Measurements from ENCODE around the gene MRPS7.

DNA sequence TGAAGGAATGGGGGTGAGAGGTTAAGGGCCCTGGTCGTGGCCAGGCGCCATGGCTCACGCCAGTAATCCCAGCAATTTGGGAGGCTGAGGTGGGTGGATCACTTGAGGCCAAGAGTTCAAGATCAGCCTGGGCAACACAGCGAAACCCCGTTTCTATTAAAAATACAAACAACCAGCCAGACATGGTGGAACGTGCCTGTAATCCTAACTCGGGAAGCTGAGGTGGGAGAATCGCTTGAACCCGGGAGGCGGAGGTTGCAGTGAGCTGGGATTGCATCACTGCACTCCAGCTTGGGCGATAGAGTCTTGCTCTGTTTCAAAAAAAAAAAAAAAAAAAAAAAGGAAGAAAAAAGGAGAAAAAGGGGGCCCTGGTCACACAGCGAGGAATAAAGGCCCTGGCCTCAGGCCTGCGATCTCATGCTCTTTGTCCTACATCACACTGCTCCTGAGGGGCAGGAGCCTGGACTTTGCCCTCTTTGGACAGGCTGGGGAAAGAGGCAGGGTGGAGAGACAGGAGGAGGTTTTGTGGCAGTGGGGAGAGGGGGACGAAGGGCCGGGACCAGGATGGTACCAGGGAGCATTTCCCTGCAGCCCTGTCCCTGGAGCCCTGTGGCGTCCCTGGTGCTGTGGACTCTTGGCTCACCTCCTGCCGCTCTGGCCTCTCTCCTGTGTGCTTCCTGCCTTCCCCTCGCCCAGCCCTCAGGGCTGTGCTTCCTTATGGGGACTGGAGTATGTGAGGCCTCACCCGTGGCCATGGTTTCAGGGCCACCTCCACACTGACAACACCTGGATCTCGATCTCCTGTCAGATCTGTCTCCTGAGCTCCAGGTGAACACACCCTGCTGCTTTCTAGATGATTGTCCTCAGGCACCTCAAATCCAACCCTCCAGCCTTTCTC lies 47.3 kb downstream of the MRPS7 start:
- TF ChIP-seq, protein P1, sequence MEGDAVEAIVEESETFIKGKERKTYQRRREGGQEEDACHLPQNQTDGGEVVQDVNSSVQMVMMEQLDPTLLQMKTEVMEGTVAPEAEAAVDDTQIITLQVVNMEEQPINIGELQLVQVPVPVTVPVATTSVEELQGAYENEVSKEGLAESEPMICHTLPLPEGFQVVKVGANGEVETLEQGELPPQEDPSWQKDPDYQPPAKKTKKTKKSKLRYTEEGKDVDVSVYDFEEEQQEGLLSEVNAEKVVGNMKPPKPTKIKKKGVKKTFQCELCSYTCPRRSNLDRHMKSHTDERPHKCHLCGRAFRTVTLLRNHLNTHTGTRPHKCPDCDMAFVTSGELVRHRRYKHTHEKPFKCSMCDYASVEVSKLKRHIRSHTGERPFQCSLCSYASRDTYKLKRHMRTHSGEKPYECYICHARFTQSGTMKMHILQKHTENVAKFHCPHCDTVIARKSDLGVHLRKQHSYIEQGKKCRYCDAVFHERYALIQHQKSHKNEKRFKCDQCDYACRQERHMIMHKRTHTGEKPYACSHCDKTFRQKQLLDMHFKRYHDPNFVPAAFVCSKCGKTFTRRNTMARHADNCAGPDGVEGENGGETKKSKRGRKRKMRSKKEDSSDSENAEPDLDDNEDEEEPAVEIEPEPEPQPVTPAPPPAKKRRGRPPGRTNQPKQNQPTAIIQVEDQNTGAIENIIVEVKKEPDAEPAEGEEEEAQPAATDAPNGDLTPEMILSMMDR (IDR thresholded peaks at IDR 0.05 in 4 of 5, conservative IDR thresholded peaks at IDR 0.05 in 1 of 5), result no peak
- TF ChIP-seq POLR2A (IDR thresholded peaks at IDR 0.05), result peak in 1 of 2 donors; percentile 9
